ENCODE measurements around the gene SLC26A5.

GRCh38 chr7:103348959-103349358 lies 97.0 kb downstream of the SLC26A5 start:
- TF ChIP-seq ESRRG (CRISPR knock-in tag; IDR thresholded peaks at IDR 0.05), result no peak
- TF ChIP-seq OSR1 (CRISPR knock-in tag; IDR thresholded peaks at IDR 0.05), result no peak
